GM12873 (cell line): Measurements from ENCODE around the gene COL4A1.

Source experiments
- TF ChIP-seq, protein P1 (sequence below): IDR thresholded peaks from 2 replicates; pipeline ENCODE4 v1.5.1; 2012; ENCODE audit warnings: low read depth, mild to moderate bottlenecking, moderate library complexity, low read length, control low read depth; ENCODE audit not compliant: insufficient read depth; ENCODE audit errors: missing control alignments

The COL4A1 gene

DNA sequence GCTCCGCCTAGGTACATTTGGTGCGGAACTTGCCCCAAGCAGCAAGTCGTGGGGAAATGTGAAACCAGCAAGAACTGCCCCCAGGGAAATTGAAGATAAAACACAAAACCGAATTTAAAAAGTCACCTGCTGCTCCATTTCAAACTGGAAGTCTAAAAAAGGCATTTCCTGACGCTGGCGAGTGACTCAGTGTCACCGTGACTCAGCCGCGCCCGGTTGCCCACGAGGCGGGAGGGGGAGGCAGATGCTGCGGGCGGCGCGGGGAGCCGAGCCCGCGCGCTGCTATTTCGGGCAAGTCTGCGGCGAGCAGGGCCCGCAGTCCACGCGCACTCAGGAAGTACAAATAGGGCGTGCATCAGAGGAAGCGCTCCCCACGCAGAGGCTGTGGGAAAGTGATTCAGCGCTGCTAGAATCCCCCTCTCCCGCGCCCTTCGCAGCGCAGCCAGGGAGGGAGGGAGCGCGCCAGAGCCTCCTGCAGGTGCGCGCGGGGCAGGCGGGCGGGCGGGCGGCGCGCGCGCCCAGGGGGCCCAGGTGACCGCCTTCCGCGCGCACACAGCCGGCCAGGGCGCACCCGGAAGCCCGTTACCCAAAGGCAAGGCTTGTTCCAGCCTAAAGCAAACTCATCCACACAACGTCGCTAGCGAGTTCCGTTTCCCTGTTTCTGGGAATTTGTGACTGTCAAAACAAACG lies 168.8 kb downstream of the COL4A1 start:
- TF ChIP-seq, protein P1, sequence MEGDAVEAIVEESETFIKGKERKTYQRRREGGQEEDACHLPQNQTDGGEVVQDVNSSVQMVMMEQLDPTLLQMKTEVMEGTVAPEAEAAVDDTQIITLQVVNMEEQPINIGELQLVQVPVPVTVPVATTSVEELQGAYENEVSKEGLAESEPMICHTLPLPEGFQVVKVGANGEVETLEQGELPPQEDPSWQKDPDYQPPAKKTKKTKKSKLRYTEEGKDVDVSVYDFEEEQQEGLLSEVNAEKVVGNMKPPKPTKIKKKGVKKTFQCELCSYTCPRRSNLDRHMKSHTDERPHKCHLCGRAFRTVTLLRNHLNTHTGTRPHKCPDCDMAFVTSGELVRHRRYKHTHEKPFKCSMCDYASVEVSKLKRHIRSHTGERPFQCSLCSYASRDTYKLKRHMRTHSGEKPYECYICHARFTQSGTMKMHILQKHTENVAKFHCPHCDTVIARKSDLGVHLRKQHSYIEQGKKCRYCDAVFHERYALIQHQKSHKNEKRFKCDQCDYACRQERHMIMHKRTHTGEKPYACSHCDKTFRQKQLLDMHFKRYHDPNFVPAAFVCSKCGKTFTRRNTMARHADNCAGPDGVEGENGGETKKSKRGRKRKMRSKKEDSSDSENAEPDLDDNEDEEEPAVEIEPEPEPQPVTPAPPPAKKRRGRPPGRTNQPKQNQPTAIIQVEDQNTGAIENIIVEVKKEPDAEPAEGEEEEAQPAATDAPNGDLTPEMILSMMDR, result no peak

DNA sequence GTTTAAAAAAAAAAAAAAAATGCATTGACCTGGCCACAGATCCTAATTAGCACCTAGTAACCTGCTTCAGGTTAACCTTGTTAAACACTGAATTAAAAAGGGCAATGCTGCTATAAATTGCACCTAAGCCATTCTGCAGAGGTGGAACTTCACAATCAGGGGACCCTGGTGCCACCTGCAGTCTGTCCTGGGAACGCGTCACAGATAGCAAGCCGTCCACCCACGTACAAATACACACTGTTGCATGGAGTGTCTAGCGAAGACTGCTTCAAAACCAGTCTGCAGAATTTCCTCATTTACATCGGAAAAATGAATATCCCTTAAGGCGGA lies 169.3 kb downstream of the COL4A1 start:
- TF ChIP-seq, protein P1, result peak; percentile 52

DNA sequence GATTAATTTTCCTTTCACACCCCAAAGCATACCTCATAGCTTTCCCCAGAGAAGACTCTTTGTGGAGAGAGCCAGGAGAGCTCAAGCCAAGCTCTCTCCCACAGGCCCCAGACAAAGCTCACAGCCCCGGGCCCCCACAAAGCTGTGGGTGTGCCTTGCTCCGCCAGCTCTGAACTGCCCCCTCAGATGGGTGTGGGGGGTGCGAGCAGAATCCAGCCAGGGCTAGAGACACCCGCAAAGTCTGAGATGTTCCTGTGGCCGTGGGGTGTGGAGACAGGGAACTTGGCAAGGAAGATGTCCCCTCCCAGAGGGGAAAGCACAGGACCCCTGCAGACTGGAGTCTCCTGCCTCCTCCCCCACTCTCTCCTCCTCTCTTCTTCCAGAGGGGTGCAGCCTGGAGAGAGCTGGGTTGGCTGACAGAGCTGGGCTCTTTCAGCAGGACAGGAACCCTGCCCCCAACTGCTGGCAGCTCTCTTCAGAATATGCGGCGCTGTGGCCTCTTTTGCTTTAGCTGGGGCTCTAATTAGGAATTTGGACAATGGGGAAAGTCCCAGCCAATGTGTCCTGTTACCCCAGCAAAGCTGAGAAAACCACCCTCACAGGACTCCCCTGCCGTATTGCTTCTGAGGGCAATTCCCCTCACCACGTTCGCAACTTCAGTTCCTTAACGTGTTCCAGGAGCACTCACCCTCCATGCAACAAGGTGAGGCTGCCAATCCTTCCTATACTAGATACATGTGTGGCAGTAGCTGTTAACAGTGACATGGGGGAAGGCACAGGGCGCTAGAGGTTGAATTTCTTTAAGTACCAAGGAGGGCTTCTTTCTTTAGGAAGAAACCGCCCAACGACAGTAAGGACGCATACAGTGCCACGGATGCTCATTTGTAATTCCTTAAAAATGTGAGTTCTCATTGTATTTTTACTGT lies 170.0 kb downstream of the COL4A1 start:
- TF ChIP-seq, protein P1, result no peak

DNA sequence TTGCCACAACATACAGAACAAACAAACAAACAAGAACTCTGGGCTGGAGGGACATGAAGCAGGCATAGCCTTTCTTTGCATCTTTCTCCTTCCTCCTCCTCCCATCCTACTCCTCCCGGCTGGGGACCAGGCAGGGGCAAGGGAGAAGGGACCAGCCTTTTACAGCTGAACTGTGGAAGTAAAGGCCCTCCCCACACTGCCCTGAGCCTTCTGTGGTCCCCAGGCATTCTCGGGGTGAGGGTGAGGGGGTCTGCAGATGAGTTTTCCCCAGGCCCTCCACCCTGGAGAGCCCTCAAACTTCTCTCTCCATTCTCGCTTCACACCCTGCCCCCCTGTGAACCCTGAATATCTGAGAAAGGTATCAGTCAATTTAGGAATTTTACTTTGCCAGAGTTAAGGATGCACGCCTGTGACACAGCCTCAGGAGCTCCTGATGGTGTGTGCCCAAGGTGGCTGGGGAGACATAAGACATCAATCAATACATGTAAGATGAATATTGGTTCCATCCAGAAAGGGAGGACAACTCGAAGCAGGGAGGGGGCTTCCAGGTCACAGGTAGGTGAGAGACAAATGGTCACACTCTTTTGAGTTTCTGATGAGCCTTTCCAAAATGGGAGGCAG lies 170.9 kb downstream of the COL4A1 start:
- TF ChIP-seq, protein P1, result no peak

DNA sequence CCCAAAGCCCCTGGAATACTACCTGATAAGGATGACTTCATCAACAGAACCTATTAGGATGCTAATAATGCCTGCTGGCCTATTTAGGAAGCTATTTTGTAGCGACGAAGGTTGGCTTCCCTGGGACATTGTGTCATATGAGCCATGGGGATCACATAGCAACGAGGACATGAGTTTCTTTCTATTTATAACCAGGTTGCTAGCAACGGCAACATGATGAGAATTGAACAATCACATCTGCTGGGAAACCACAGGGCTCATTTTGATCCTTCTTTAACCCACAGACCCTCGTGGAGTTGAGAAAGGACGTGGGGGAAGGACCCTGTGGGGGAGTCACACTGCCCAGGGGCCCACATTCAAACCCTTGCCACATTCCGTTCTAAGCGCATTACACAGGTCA lies 172.2 kb downstream of the COL4A1 start:
- TF ChIP-seq, protein P1, result no peak

GRCh38 chr13:110133425-110134235 lies 173.3 kb downstream of the COL4A1 start:
- TF ChIP-seq, protein P1, result no peak
